ENCODE data around the gene EPHB2.

The EPHB2 gene

DNA sequence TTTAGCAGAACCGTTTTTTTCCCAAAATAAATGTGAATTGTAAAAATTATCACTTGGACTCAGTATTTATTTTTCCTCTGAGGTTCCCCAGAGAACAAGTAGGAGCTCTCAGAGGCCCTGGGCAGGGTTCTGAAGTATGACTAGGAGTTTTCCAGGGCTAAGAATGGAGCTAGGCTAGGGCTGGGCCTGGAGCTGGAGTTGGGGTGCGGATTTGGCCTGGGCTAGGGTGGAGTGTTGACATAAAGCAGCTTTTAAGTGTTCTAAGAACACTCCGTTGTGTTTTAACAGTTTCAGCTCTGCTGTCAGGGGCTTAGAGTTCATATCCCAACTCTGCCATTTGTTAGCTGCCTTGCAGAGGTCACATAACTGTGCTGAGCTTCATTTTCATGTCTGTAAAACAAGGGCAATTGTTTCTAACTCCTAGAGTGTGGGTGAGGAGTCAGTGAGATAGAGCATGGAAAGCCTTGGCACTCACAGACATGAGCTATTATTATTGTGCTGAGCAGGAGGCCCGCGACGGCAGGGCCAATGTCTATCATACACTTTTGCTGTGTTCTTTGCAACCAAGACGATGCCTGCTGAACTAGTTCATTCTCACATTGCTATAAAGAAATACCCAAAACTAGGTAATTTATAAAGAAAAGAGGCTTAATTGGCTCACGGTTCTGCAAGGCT lies 210.9 kb downstream of the EPHB2 start:
- no peak for TF ChIP-seq CTCF (IDR thresholded peaks at IDR 0.05; ENCODE audit: insufficient read depth, low read length, poor library complexity, severe bottlenecking)
- Histone ChIP-seq H3K27me3 (replicated peaks; ENCODE audit: control insufficient read depth, insufficient read depth, low read length) (peaks cover 6% of the 10 kb centered on the region), H3K36me3 (ENCODE audit: control insufficient read depth, insufficient read depth, low read length) (no peaks in the 10 kb centered on the region), H3K4me3 (replicated peaks; ENCODE audit: low read depth, low read length) (no peak overlapping the region)
- DNase-seq (ENCODE audit: extremely low read depth, insufficient read length) = no peak

DNA sequence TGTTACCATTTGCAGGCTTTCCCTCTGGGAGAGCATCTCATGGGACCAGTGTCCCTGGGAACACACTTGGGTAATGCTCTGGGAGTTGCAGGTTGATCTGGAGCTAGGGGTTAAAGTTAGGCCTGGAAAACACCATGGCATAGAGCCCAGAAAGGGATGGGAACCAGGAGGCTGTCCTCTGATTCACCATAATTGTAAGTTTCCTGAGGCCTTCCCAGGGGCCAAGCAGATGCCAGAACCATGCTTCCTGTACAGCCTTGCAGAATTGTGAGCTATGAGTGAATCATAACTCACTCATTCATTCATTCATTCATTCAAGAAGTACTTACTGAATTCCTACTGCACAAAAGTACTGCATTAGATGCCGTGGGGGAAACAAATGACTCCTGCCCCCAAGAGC lies 212.0 kb downstream of the EPHB2 start:
- H3K36me3 ChIP-seq (ENCODE audit: control insufficient read depth, insufficient read depth, low read length) = no peaks in the 10 kb centered on the region
- no peak for DNase-seq (ENCODE audit: extremely low read depth, insufficient read length)
- peaks cover 3% of the 10 kb centered on the region for H3K27me3 ChIP-seq (replicated peaks; ENCODE audit: control insufficient read depth, insufficient read depth, low read length)
- TF ChIP-seq CTCF (IDR thresholded peaks at IDR 0.05; ENCODE audit: insufficient read depth, low read length, poor library complexity, severe bottlenecking) = no peak
- no peak overlapping the region for H3K4me3 ChIP-seq (replicated peaks; ENCODE audit: low read depth, low read length)

GRCh38 chr1:22925111-22925510 lies 214.5 kb downstream of the EPHB2 start:
- H3K4me3 ChIP-seq (replicated peaks; ENCODE audit: low read depth, low read length) = no peak overlapping the region
- no peaks in the 10 kb centered on the region; the same call in none of the 2 replicates for H3K27me3 ChIP-seq (replicated peaks; ENCODE audit: control insufficient read depth, insufficient read depth, low read length)
- TF ChIP-seq CTCF (IDR thresholded peaks at IDR 0.05; ENCODE audit: insufficient read depth, low read length, poor library complexity, severe bottlenecking) = no peak
- no peaks in the 10 kb centered on the region for H3K36me3 ChIP-seq (ENCODE audit: control insufficient read depth, insufficient read depth, low read length)
- DNase-seq (ENCODE audit: extremely low read depth, insufficient read length) = no peak

- peak; percentile 83 for TF ChIP-seq CTCF (IDR thresholded peaks at IDR 0.05; ENCODE audit: insufficient read depth, low read length, poor library complexity, severe bottlenecking)
- no peaks in the 10 kb centered on the region for H3K36me3 ChIP-seq (ENCODE audit: control insufficient read depth, insufficient read depth, low read length)
- H3K4me3 ChIP-seq (replicated peaks; ENCODE audit: low read depth, low read length) = no peak overlapping the region
- no peaks in the 10 kb centered on the region; the same call in 1 of the 2 replicates for H3K27me3 ChIP-seq (replicated peaks; ENCODE audit: control insufficient read depth, insufficient read depth, low read length)
- no peak for DNase-seq (ENCODE audit: extremely low read depth, insufficient read length)
These were observed 219.7 kb downstream of the EPHB2 start for GRCh38 chr1:22930240-22930912.

DNA sequence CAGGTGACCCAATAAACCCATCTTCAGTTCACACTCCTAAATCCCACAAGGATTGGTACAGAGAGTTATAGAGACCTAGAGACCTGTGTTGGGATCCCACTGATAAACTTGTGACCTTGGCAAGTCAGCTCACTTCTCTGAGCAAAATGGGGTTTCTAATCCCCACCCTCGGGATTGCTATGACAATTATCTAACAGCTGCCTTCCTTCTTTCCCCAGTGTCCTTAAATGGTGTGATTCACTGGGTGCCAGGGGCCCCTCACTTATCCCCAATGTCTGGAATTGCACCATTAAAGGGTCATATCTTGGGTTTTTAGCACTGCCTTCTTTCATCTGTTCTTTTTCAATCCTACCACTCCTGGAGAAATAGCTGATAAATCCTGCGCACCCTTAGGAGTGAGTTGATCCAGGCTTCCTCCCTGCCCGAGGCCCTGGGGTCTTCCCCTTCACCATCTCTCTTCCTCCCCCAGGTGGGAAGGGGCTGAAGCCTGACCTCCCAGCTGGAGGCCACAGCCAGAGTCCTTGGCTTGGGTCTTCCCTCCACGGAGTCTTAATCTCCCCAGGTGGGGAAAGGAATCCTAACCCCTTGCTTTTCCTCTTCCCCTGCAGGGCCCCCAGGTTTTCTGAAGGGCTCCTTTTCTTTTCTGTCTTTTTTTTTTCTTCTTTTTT lies 222.3 kb downstream of the EPHB2 start:
- no peak for TF ChIP-seq CTCF (IDR thresholded peaks at IDR 0.05; ENCODE audit: insufficient read depth, low read length, poor library complexity, severe bottlenecking)
- Histone ChIP-seq H3K27me3 (replicated peaks; ENCODE audit: control insufficient read depth, insufficient read depth, low read length) (no peaks in the 10 kb centered on the region; the same call in 1 of the 2 replicates), H3K36me3 (ENCODE audit: control insufficient read depth, insufficient read depth, low read length) (no peaks in the 10 kb centered on the region), H3K4me3 (replicated peaks; ENCODE audit: low read depth, low read length) (no peak overlapping the region)
- DNase-seq (ENCODE audit: extremely low read depth, insufficient read length) = no peak

Measured in GM06990 (cell line).